ENCODE results near the gene MFNG. TPM values are rescaled to one million over a fixed set of nuclear protein-coding genes. Genes with fewer than 3 reads are reported as not detected.

Gene MFNG
- polyA plus RNA-seq, 1 experiment = 0.06 TPM

GRCh38 chr22:37442537-37442936, 43.6 kb downstream of the MFNG start:
- ChIA-PET POLR2A (interaction anchor here (0.6 kb wide), 1 partner anchor 1876 kb away, joined by 6 read pairs; no protein-coding TSS in a partner anchor), CTCF (interaction anchor here (1.0 to 1.4 kb wide), 3 partner anchors 13 to 183 kb away, joined by 3 to 5 read pairs (median 5); no protein-coding TSS in a partner anchor)
- Histone ChIP-seq H3K27me3 (ENCODE audit: control insufficient read depth, insufficient read depth, low read length) (no peaks in the 10 kb centered on the region), H3K4me3 (ENCODE audit: low read depth, low read length) (no peak overlapping the region), H3K27ac (ENCODE audit: low read depth, low read length) (no peak overlapping the region), H3K9me3 (ENCODE audit: control insufficient read depth, insufficient read depth, low read length) (peaks cover 11% of the 10 kb centered on the region)
- TF ChIP-seq CTCF (IDR thresholded peaks at IDR 0.05; ENCODE audit: low read depth, low read length) = no peak
- no peak for DNase-seq (ENCODE audit: low read depth, low spot score)

DNA sequence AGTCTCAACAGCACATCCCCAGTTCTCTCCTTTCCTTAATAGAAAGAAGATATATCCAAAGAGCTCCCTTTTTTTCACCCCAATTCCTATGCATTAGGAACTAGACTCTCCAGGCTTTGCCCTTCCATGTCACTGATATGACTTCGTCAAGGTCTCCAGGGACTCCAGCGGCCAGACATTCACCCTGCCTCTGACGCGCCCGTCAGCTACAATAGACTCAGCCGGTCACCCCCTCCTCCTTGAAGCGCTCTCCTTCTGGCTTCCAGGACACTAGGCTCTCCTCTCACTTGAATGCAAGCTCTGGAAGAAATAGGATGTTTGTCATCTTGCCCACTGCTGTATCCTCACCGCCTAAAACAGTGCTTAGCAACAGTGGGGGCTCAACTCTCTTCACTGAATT, 44.0 kb downstream of the MFNG start:
- POLR2A ChIA-PET = interaction anchor here (0.6 kb wide), 1 partner anchor 1876 kb away, joined by 6 read pairs; no protein-coding TSS in a partner anchor
- TF ChIP-seq CTCF (IDR thresholded peaks at IDR 0.05; ENCODE audit: low read depth, low read length) = no peak
- Histone ChIP-seq H3K27me3 (ENCODE audit: control insufficient read depth, insufficient read depth, low read length) (no peaks in the 10 kb centered on the region), H3K4me3 (ENCODE audit: low read depth, low read length) (no peak overlapping the region), H3K27ac (ENCODE audit: low read depth, low read length) (no peak overlapping the region), H3K9me3 (ENCODE audit: control insufficient read depth, insufficient read depth, low read length) (peaks cover 11% of the 10 kb centered on the region)
- no peak for DNase-seq (ENCODE audit: low read depth, low spot score)
- CTCF ChIA-PET = interaction anchor here (1.0 to 1.4 kb wide), 3 partner anchors 13 to 183 kb away, joined by 3 to 5 read pairs (median 5); no protein-coding TSS in a partner anchor

DNA sequence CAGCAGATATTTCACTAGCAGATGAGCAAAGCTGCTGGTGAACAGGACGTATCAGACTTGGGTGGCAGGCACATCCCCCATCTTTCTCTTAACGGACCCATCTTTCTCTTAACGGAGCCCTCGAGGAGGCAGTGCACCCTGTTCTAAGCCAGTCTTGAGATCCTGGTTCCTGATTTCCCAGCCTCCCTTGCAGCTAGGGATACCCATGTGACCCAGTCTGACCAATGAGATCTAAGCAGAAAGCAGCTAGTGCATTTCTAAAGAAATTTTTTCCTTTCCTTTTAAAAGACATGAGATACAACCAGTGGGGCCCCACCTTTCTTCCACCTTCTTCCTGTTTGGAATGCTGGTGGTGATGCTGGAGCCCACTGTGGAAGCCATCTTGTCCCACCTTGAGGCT, 45.3 kb downstream of the MFNG start:
- TF ChIP-seq CTCF (IDR thresholded peaks at IDR 0.05; ENCODE audit: low read depth, low read length) = no peak
- POLR2A ChIA-PET = no interaction called here
- Histone ChIP-seq H3K27me3 (ENCODE audit: control insufficient read depth, insufficient read depth, low read length) (no peaks in the 10 kb centered on the region), H3K4me3 (ENCODE audit: low read depth, low read length) (no peak overlapping the region), H3K27ac (ENCODE audit: low read depth, low read length) (no peak overlapping the region), H3K9me3 (ENCODE audit: control insufficient read depth, insufficient read depth, low read length) (peaks cover 14% of the 10 kb centered on the region)
- no peak for DNase-seq (ENCODE audit: low read depth, low spot score)
- CTCF ChIA-PET = interaction anchor here (1.4 kb wide), 1 partner anchor 125 kb away, joined by 3 read pairs; no protein-coding TSS in a partner anchor

GRCh38 chr22:37439347-37439746, 46.8 kb downstream of the MFNG start:
- H3K4me3 ChIP-seq (ENCODE audit: low read depth, low read length) = no peak overlapping the region
- no peak overlapping the region for H3K27ac ChIP-seq (ENCODE audit: low read depth, low read length)
- no peak for TF ChIP-seq CTCF (IDR thresholded peaks at IDR 0.05; ENCODE audit: low read depth, low read length)
- peaks cover 29% of the 10 kb centered on the region for H3K9me3 ChIP-seq (ENCODE audit: control insufficient read depth, insufficient read depth, low read length)
- H3K27me3 ChIP-seq (ENCODE audit: control insufficient read depth, insufficient read depth, low read length) = no peaks in the 10 kb centered on the region
- CTCF ChIA-PET = interaction anchor here (0.7 to 2.8 kb wide), 2 partner anchors 11 to 178 kb away, joined by 3 to 10 read pairs; no protein-coding TSS in a partner anchor
- POLR2A ChIA-PET = no interaction called here
- DNase-seq (ENCODE audit: low read depth, low spot score) = no peak

- H3K27ac ChIP-seq (ENCODE audit: low read depth, low read length) = no peak overlapping the region
- no peak overlapping the region for H3K4me3 ChIP-seq (ENCODE audit: low read depth, low read length)
- no peak for DNase-seq (ENCODE audit: low read depth, low spot score)
- peaks cover 46% of the 10 kb centered on the region for H3K9me3 ChIP-seq (ENCODE audit: control insufficient read depth, insufficient read depth, low read length)
- H3K27me3 ChIP-seq (ENCODE audit: control insufficient read depth, insufficient read depth, low read length) = no peaks in the 10 kb centered on the region
- ChIA-PET CTCF (interaction anchor here (1.1 kb wide), 1 partner anchor 23 kb away, joined by 3 read pairs; no protein-coding TSS in a partner anchor), POLR2A (no interaction called here)
- TF ChIP-seq CTCF (IDR thresholded peaks at IDR 0.05; ENCODE audit: low read depth, low read length) = no peak
These were observed 50.1 kb downstream of the MFNG start for GRCh38 chr22:37435970-37436603.

Measured in AG04450 (cell line).